HG02973 (cell line): ENCODE data around the gene CPHXL.

Experiments
- ATAC-seq: cut with Tn5 transposase; IDR thresholded peaks from one replicate; pipeline ENCODE4 v1.9.1; 2021; ENCODE audit warnings: moderate library complexity; ENCODE audit not compliant: unreplicated experiment

CPHXL gene

GRCh38 chr16:75702242-75702641, 24.0 kb downstream of the CPHXL start:
- ATAC-seq: no peak

DNA sequence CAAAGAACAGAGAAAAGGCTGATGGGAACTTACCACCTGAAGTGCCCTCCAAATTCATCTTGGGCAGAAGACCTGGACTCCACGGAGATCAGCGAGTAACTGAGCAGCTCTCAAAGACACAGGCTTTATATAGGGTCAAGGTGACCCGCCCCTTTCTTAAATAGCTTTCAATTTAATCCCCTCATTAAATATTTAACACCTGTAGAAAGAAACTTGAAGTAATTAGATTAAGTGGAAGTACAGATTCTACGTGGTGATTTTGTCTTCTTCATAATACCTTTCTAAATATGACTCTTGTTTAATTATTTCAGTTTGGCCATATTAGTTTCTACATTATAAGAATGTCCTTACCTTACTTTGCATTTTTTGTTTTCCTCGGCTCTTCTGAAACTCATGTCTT, 24.9 kb downstream of the CPHXL start, which contains the start of gene DUXB:
DUXB (minus strand) TSS at position 101 of the 400 bp plus-strand sequence; CDS start at position 58, 43 bp downstream.
- no peak for ATAC-seq

GRCh38 chr16:75697571-75697970, 28.7 kb downstream of the CPHXL start:
- ATAC-seq: no peak

DNA sequence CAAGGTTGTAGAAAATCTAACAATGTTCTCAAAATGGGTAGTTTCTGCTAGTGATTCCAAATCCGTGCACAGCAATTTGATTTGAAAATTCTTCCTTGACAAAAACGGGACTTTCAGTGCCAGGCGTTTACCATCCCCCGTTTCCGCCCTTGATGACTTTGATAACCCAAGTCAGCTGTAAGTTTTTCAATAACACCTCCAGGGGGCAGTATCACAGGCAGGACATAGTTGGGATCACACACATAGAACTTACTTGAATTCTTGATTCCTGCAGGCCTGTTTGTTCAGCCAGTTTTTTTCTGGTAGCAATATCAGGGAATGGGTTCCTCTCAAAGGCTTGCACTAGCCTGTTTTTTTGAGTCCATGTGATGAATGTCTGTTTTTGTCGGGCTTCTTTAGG, 30.6 kb downstream of the CPHXL start:
- ATAC-seq: no peak

DNA sequence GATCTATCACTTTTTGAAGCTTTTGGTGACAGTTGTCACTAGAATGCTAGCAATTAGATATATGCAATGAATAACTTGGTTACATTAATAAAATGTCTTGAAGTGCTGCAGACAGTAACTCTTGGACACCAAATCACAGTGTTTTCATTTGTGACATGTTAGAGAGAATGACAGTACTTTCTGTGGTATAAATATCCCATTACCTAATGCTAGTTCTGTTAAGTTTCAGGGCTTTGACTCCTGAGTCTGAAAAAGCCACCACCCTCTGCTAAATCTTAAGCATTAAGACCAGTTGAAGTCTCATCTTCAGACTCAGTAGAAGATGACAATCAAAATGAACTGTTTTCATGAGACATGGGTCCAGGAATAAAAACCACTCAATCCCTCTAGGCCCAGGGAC, 38.9 kb downstream of the CPHXL start:
- ATAC-seq: no peak

DNA sequence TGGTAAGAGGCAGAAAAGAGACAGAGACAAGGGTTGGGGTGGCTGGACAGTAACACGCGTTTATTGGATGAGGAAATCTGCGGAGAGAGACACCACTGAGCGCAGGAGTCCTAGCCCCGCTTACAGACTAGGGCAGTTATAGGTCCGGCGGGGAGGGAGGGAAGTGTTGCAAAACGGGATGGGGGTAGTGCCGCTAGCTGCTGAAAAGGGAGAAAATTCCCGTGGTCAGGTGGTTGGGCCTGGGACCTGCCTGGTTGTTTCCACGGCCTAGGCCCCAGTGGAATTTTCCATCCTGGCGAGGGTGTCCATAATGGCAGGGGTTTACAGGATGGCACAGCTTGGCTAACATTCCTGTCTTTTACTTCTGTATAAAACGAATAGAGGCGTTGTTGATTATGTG, 44.0 kb downstream of the CPHXL start:
- no peak for ATAC-seq

DNA sequence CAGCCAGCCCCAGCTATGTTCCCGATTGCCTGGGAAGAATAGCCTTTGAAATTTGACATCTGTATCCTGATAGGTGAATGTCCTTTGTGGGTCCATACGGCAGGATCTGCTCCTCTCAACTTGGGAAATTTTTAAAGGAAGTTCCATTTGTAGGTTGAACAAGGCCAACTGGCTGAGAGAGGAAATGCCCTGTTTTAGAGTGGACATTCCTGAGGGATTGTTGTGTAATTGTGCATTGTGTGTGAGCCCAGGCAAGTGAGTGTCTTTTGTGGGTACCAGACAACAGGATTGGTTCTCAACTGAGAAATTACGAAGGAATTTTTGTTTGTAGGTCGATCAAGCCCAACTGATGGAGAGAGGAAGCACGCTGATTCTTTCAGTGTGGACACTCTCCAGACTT, 46.9 kb downstream of the CPHXL start:
- no peak for ATAC-seq

GRCh38 chr16:75676909-75677308, 49.4 kb downstream of the CPHXL start, which contains the start of gene CPHXL2:
Gene CPHXL2 (minus strand): TSS chr16:75677009. CDS start chr16:75676999, 10 bp downstream.
- ATAC-seq: no peak

DNA sequence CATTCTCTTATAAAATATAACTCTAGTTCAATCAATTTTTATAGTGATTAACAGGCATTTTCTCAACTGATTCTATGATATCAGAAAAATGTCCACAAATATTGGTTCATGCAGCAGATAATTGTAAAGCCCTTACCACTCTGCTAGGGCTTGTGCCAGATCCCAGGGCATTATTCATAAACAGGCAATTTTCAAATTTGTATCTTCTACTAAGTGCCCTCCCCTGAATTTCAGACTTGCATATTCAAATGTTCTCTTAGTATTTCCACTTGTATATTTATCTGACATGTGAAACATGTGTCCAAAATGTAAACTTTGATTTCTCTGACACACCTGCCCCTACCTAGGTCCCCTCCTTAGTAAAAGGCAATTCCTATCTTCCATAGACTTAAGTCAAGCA, 58.8 kb downstream of the CPHXL start:
- ATAC-seq: no peak
